ENCODE results near the gene LAYN.

The LAYN gene

GRCh38 chr11:111596319-111596718 is 55.8 kb downstream of the LAYN start:
- no peak for DNase-seq (ENCODE audit: low read depth)

DNA sequence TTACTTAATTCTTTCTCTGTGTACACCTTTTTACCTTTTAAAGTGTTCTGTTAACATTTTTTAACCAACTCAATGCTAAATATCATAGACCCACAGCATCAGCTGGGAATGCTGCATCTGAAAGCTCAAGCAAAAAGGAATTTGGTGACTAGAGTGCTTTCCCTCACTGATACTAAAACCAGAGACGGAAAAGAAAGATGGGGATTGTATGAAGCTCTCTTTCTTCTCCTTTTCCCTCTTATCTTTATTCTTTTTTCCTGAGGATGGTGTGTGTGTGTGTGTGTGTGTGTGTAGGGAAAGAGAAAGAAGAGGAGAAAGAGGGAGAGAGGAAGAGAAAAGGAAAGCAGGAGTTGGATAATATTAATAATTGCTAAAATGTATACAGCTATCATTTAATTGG is 57.6 kb downstream of the LAYN start:
- no peak for DNase-seq (ENCODE audit: low read depth)

DNA sequence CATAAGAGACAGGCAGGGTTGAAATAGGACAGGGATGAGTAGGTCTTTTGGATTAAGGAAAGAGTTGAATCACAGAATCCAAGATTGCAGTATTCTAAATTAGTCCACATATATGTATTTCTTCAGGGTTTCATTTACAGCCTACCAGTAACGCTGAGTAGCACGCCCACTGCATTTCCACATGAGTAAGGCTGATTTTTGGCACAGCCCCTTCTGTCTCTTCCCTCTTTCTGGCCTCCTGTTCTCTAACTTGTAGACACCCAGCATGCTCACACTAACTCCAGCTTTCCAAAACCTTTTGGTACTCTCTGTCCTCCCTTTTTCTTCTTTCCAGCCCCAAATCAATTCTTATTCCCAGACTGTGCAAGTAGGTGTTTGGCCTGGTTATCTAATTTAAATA is 58.0 kb downstream of the LAYN start:
- no peak for DNase-seq (ENCODE audit: low read depth)

- no peak for DNase-seq (ENCODE audit: low read depth)
These were observed 61.1 kb downstream of the LAYN start for GRCh38 chr11:111601636-111601978.

GRCh38 chr11:111601979-111602864 is 61.7 kb downstream of the LAYN start, which contains the start of gene SIK2:
SIK2 (plus strand) TSS chr11:111602449; CDS start chr11:111602564, 115 bp downstream.
- peak; percentile 83 for DNase-seq (ENCODE audit: low read depth)

- peak; percentile 4 for DNase-seq (ENCODE audit: low read depth)
These were observed 62.5 kb downstream of the LAYN start for GRCh38 chr11:111602865-111603610.

DNA sequence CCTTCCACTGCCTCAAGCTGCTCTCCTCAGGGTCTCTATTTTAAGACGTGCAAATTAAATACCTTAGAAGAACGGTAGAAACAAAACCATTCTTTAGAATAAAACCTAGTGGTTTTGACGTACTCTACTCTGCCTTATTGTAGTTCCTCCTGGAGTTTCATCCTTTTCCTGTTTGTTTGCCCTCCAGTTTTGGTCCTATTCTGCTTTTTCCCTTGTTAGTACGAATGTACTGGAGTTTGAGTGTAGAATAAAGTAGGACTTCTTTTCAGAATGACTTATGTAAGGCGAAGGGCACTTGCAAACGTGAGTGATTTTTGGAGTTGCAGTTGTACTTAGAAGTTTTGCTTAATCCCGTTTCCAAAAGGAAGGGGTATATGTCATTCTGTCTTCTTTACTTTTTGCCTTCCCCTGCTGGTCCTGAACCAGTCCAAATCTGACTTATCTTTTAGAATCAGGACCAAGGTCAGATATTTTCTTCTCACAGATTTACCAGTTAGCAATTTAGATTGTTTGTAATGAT is 63.2 kb downstream of the LAYN start:
- no peak for DNase-seq (ENCODE audit: low read depth)

DNA sequence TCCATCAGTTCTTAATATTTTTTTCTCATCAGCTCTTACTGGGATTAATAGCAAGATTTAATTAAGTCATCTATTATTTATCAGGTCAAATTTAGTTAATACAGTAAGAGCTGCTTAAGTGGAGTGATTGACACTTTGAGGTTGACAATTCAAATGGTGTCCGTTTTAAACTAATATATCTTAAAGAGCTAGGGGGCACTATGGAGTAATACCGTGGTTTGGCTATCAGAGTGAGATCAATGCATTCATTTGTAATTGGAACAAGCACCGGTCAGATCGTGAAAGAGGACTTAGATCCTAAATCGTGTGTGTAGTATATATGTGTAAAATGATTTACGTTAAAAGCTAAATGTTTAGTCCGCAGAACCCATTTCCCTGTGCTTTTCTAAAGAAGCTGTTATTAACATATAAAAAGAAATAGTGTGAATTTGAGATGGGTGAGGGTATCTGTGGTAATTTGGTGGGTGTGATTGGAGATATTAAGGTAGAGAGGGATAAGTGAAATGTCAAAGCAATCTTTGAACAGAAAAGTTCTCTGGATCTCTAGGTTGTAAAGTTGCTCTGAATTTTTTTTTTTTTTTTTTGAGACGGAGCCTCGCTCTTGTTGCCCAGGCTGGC is 64.0 kb downstream of the LAYN start:
- DNase-seq (ENCODE audit: low read depth), result no peak

DNA sequence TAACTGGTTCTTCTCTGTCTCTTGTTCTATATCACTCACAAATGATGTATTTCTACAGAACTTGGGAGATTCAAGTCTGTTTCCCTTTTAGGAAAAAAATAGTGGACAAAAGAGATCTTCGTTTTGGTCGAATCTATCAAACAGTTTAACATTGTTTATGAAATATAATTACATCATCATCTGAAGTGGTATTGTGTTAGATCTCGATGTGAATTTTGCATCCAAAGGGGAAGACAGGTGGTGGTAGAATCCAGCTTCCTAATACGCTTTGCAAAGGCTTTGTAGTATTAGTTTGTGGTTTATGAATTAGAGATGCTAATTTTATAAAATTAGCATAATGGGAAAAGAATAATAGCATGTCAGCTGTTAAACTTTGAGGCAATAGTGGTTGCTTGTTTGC is 65.2 kb downstream of the LAYN start:
- no peak for DNase-seq (ENCODE audit: low read depth)

DNA sequence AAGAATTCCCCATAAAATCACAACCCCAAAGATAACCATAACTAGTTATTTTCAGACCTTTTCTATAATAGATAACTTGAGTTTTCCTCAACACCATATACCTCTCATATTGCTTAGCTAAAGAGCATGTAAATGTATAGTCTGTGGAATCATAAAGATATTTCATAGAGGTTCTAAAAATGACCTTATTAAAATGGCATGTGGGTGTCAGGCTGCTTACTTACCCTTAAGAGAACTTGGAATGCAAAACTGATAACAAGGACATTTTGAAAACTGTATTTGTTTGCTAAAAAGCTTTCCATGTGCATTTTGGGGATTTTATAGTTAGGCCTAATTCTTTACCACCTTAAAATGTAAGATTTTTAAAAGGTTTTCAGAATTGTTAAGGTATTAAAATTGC is 66.5 kb downstream of the LAYN start:
- no peak for DNase-seq (ENCODE audit: low read depth)

DNA sequence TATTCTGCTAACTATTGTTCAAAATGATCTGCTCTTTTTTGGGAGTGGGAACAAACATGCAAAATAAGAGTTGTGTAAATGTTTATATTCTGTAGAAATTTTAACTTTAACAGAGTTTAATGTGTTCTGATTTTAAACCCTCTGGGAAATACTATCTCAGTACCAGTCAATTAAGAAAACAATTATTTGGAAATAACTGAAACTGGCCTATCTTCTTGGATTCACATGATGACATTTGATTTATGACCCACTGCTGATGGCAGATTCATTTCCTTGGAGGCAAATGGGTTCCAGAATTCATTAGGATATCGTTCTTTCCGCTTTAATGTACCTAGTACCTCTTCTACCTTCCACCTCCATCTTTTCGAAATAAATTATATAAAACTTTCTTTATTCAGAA is 67.2 kb downstream of the LAYN start:
- DNase-seq (ENCODE audit: low read depth), result no peak
